Measurements from ENCODE around the gene PRKD2.

DNA sequence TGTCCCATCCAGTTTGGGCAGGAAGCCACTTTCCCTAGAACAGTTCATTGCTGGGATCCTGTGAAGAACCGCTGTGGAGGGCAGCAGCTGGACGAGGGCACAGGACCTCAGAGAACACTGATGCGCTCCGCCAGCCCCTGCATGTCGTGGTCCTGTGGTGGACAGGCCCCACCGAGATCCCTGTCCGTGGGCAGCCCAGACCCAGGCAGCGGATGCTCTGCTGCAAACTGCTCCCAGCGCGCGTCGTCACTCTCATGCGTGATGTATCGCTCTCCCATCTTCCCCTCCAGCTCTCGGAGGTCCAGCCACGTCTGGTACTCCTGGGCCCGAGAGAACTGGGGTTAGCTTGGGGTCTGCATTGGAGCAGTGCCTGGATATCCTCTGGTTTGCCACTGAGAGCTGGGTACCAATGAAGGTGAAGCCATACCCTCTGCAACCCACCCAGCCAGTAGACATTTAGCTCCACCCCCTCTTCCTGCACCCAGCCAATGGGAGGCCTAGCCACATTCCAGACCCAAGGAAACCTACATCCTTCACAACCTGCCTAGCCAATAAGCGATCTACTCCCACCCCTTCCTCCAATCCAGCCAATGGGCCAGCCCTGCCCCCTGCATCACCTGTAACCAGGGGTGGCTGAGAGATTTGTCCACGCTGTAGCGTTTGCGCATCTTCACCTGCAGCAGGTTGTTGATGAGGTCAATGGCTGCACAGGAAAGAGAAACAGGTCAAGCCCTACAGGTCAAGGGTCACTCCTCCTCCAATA lies 42.3 kb downstream of the PRKD2 start:
- TF ChIP-seq POLR2AphosphoS5 (IDR thresholded peaks at IDR 0.05; ENCODE audit: low read depth, low read length) (no peak), TAF1 (IDR thresholded peaks at IDR 0.05; ENCODE audit: borderline replicate concordance, insufficient read depth, low read length) (no peak), SIN3A (IDR thresholded peaks at IDR 0.05; ENCODE audit: borderline replicate concordance, insufficient read depth, low read length) (no peak)
- TF ChIP-seq, protein P1, sequence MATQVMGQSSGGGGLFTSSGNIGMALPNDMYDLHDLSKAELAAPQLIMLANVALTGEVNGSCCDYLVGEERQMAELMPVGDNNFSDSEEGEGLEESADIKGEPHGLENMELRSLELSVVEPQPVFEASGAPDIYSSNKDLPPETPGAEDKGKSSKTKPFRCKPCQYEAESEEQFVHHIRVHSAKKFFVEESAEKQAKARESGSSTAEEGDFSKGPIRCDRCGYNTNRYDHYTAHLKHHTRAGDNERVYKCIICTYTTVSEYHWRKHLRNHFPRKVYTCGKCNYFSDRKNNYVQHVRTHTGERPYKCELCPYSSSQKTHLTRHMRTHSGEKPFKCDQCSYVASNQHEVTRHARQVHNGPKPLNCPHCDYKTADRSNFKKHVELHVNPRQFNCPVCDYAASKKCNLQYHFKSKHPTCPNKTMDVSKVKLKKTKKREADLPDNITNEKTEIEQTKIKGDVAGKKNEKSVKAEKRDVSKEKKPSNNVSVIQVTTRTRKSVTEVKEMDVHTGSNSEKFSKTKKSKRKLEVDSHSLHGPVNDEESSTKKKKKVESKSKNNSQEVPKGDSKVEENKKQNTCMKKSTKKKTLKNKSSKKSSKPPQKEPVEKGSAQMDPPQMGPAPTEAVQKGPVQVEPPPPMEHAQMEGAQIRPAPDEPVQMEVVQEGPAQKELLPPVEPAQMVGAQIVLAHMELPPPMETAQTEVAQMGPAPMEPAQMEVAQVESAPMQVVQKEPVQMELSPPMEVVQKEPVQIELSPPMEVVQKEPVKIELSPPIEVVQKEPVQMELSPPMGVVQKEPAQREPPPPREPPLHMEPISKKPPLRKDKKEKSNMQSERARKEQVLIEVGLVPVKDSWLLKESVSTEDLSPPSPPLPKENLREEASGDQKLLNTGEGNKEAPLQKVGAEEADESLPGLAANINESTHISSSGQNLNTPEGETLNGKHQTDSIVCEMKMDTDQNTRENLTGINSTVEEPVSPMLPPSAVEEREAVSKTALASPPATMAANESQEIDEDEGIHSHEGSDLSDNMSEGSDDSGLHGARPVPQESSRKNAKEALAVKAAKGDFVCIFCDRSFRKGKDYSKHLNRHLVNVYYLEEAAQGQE (IDR thresholded peaks at IDR 0.05; ENCODE audit: insufficient read depth in 1 of 2, low read depth in 2 of 2, low read length in 2 of 2): no peak

All from PFSK-1 (cell line).